ENCODE data around the gene ITPRIPL2.

GRCh38 chr16:19147126-19147525 is 33.4 kb downstream of the ITPRIPL2 start:
- TF ChIP-seq CTCF (IDR thresholded peaks at IDR 0.05), result no peak
- no peak for TF ChIP-seq POLR2A (IDR thresholded peaks at IDR 0.05)
